Middle frontal gyrus (tissue), 1 donor: ENCODE results near the gene OAS1.

Experiments used
- DNase-seq: peaks from one replicate; pipeline ENCODE4 v3.0.0-alpha.2; 2015; ENCODE audit warnings: low spot score; ENCODE audit errors: extremely low spot score

OAS1 gene

DNA sequence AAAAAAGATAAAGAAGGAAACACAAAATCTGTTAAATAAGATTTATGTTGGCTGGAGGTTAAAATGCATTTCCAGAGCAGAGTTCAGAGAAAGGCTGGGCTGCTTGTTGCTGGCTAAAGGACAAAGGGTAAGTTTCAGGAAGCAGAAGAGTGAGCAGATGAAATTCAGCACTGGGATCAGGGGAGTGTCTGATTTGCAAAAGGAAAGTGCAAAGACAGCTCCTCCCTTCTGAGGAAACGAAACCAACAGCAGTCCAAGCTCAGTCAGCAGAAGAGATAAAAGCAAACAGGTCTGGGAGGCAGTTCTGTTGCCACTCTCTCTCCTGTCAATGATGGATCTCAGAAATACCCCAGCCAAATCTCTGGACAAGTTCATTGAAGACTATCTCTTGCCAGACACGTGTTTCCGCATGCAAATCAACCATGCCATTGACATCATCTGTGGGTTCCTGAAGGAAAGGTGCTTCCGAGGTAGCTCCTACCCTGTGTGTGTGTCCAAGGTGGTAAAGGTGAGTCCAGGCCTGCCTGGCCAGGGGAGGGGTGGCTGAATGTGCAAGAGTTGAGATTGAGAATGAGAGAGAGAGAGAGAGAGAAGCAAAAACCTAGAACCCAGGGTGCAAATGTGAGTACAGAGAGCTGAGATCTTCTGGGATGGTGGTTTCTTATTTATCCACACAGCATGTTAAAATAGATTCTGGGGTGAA lies at the start of gene OAS1:
Gene OAS1, plus strand, starts transcription at position 251 of the 703 bp plus-strand sequence. Its CDS starts 78 bp downstream, at position 329.
- no peak for DNase-seq

DNA sequence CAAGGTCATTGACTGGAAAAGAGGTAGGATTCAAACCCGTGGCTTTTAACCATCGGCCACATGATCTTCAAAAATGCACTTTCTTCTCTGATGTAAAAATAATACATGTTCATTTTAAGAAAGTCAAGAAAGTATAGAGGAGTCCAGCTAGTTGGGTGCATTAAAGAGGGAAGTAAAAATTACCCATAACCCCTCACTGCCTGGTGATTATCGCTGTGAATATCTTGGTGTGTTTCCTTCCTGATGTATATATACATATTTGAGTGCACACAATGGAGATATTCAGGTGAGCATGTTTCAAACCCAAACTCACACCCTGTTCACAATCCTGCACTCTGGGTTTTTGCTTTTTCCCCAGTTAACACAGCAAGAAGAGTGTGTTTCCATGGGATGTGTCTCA lies 47.5 kb upstream of the OAS1 start:
- no peak for DNase-seq

DNA sequence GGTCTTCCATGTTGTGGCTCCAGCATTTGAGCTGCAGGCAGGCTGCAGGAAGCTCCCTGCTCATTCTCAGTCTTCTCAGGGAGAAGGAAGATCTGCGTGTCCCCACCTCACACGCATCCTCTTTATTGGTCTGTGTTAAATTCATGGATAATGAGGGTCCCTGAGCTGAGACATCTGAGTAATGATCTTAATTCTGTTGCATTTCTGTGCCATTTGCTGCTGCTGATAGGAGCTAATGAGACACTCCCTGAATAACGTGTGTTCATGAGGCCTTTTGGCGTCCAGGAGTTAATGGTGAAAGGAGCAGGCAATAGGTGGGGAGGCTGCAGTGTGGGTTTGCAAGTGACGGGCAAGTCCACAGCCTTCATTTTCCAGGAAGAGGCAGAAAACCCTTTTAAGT lies 46.6 kb upstream of the OAS1 start:
- no peak for DNase-seq

DNA sequence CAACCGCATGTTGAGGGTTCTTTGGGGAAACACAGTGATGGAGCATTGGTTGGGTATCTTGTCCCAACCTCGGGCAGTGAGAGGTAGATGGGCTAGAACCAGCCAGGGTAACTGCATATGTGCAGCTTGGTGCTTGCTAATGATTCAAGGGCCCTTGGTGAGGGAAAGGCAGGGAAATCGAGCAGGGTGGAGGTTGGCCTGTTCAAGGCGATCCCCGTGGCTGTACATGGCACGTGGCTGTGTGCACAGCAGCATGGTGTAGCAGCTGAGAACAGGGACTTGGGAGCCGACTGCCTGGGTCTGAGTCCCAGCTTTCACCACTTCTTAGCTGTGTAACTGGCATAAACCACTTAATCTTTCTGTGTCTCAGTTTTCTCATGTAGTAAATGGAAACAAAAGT lies 45.5 kb upstream of the OAS1 start:
- DNase-seq = no peak

DNA sequence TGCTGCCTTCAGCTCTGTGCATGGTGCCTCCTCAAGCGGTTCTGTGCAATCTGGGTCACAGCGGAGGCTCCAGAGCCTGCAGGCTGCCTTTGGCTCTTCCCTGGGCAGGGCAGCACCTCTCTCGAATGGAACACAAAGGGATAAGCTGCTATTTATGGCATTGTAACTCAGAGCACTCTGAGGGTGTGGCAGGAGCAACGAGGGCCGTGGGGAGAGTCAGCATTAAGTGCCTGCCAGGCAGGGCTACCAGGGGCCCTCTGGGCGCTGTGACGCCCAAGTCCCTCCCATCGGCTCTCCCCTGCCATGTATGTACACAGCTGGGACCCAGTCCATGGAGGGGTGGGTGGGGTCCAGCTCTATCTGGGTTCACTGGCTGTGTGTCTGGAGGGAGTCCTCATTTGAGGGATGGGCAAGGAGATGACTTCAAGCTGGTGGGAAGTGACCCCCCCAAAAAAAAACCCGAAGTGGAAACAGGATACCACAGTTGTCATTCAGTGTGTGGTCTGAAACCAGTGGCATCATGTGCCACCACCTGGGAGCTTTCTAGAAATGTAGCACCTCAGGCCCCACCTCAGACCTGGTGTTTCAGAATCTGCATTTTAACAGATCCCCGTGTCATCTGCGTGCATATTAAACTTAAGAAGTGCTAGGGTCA lies 44.0 kb upstream of the OAS1 start:
- DNase-seq = no peak

DNA sequence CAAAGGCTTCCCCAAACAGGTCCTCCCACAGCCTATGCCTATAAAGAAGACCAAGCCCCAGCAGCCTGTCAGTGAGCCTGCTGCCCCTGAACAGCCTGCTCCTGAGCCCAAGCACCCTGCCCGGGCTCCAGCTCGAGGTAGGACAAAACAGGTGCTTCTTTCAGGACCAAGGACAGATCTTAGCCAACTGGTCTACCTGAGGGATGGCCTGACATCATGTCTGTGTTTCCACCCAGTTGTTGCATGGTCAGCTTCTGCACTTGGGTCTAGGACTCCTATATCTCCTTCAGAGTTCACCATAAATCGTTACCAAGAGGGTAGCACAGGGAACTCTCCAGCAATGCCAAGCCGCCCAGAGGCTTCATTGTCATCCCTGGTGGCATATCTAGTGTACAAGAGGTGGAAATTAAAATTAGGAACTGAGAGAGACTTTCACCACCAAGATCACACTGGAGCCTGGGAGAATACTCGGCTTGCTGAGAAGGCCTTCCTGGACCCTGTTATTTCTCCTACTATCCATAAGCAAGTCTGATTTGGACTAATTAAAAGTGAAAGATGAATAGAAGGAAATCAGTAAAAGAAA lies 38.2 kb upstream of the OAS1 start:
- DNase-seq = no peak

DNA sequence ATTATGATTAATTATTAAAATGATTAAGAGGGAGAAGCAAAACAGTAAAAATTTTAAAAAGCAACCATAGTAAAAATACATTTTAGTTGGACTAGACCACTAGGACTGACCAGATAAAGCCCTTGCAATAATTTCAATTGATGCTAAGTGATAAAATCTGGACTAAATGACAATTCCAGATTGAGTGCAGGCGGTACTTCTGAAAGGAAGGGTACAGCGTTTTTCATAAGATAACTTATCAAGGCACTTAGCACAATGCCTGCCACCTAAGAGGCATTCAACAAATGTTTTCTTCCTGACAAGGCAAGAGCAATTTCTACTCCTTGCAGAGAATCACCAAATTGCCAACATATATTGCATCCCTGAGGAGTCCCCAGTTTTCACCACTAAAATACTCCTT lies 37.7 kb upstream of the OAS1 start:
- DNase-seq = no peak

DNA sequence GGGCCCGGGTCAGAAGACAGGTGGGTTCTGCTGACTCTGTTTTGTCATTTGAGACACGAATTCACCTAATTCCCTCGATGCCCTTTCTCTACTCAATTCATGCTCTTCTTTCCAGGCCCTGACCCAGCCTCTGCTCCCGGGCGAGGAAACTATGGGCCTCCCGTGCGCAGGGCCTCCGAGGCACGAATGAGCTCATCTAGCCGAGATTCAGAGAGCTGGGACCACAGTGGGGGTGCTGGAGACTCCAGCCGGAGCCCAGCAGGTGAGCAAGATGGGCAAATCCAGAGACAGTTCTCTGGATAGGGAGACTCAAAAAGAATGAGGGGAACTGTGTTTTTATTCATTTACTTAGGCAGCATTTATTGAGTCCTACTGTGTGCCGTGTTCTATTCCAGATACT lies 37.0 kb upstream of the OAS1 start:
- DNase-seq = no peak

DNA sequence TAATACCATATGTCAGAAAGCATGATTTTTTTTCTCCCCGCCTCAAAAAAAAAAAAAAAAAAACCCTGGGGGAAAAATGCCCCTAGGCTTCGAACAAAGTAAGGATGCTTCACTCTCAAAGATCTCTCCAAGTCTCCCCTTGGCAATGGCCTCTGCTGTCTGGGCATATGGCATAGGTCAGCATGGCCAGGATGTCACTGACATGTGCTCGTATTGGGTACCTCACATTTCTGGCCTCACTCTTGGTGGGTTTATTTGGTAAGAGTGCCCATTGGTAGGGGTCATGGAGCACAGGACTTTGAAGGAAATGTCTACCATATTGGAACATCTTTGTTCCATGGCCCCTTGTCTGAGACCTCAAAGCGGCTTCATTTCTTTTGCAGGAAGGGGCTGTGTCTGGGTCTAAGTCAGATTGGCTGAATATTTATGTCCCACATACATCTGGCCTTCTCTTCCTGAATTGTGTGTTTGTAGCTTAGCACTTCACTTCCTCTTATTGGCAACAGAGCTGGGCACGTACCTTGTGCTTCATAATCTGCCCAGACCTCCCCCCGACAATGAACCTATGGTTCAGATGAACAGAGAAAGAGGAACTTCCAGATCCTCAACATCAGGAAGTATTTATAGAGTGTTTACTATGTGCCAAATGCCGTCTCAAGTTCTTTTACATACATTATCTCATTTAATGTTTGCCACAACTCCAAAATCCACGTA lies 36.3 kb upstream of the OAS1 start:
- DNase-seq = no peak

DNA sequence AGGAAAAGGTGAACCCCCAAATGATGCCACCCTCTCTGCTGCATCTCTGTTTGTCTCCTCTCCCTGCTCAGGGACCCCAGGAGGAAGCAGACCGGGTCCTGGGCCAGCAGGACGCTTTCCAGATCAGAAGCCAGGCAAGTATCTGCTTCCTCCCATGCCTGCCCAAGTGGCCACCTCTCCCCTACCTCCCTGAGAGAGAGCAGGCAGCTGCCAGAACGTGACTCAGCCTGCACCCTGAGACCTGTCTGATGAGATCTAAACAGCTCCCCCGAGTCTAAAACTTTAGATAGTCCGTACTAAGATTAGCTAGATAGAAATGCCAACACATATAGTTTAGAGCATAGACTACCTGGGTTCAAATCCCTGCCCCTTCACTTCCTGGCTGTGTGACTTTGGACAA lies 31.2 kb upstream of the OAS1 start:
- DNase-seq = no peak

DNA sequence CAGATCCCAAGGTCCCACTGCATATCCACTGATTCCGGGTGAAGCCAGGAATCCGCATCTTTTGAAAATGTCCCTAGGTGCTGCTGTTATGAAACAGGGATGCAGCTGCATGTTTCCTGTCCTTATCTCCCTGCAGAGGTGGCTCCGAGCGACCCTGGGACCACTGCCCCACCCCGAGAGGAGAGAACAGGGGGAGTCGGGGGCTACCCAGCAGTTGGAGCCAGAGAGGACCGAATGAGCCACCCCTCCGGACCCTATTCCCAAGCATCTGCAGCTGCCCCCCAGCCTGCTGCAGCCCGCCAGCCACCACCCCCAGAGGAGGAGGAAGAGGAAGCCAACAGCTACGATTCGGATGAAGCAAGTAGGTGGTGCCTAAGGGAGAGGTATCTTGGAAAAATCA lies 30.3 kb upstream of the OAS1 start:
- no peak for DNase-seq

DNA sequence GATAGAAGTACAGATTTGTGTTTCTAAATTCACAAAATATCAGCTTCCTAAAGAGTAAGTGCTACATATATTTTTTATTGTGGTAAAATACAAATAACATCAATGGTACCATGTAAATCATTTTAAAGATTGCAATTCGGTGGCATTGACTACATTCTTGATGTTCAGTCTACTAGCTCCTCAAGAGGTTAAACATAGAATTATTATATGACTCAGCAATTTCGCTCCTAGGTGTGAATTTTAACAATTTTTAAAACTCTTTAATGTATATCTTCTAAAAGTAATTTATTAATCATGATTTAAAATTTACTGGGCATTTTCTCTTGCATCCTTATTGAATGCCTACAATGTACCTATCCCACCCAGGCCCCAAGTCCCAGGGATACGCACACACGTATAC lies 29.8 kb upstream of the OAS1 start:
- no peak for DNase-seq

DNA sequence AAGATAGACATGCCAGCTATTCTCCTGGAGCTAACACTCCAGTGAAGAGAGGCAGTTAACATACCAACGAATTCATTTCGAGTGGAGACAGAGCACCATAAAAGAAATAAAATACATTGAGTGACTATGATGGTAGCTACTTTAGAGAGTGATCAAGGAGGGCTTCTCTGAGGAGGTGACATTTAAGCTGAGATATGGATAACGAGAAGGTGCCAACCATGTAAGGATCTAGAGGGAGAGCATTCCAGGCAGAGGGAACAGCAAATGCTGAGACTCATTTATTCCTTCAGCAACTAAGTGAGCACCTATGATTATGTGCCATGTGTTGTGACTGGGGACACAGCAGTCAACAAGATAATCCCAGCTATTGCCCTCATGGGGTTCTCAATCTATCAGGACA lies 28.3 kb upstream of the OAS1 start:
- no peak for DNase-seq

DNA sequence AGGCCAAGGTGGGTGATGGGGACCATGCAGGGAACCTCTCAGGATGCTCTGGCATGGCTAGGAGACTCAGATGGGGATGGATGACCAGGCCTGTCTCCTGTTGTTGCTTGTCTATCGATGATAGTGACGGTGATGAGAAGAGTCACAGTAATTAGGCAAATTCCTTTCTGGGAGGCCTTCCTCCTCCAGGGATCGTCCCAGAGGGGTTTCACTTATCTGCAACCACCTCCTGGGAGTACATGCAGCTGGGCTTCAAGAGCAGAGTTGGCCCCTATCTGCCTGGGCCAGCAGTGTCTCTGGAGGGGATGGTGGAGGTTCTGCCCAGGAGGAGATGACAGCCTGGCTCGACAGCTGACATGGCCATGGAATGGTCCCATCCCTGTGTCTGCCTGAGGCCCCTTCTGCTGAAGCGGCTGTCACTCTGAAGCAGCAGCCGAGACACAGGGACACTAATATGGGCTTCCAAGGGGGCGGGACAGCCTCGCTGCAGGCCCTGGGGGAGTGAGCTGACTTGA lies 27.5 kb upstream of the OAS1 start:
- DNase-seq = no peak

DNA sequence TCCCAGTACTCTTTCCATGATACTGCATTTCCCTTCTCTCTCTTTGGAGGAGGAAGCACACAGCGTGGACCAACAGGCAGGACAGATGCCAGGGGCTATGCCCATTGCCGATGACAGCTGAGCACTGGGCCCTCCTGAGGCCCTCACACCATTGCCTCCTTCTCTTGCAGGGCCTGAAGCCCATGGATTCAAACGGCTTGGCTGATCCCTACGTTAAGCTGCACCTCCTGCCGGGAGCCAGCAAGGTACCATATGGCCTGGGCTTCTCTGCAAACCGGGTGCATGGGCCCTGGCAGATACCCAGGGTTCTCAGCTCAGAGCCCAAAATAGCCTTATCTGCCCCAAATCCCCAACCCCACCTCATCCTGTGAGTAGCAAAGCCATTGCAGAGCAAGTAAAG lies 25.2 kb upstream of the OAS1 start:
- no peak for DNase-seq

DNA sequence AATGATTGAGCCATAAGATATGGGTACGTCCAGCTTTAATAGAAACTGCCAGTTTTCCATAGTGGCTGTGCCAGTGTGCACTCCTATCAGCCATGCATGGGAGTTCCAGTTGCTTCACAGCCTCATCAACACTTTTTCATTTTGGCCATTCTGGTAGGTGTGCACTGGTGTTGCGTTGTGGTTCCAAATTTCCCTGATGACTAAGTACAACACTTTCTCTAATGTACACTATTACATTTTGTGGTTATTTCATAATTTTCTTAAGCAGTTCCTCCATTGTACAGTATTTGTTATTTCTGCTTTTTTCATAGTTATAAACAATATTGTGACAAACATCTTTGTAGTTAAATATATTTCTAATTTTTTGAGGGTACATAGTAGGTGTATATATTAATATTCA lies 21.5 kb upstream of the OAS1 start:
- no peak for DNase-seq

DNA sequence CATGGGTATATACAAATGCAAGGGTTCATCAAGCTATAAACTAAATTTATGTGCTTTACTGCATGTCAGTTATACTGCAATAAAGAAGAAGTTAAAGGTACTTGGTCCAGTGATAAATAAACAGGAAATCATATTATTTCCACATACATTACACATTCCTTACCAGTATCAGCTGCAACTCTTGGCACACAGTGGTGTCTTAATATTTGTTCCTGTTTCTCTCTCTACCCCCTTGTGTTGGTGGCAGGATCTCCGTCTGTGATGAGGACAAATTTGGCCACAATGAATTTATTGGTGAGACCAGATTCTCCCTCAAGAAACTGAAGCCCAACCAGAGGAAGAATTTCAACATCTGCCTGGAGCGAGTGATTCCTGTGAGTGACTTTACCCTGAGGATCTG lies 19.2 kb upstream of the OAS1 start:
- DNase-seq = no peak

DNA sequence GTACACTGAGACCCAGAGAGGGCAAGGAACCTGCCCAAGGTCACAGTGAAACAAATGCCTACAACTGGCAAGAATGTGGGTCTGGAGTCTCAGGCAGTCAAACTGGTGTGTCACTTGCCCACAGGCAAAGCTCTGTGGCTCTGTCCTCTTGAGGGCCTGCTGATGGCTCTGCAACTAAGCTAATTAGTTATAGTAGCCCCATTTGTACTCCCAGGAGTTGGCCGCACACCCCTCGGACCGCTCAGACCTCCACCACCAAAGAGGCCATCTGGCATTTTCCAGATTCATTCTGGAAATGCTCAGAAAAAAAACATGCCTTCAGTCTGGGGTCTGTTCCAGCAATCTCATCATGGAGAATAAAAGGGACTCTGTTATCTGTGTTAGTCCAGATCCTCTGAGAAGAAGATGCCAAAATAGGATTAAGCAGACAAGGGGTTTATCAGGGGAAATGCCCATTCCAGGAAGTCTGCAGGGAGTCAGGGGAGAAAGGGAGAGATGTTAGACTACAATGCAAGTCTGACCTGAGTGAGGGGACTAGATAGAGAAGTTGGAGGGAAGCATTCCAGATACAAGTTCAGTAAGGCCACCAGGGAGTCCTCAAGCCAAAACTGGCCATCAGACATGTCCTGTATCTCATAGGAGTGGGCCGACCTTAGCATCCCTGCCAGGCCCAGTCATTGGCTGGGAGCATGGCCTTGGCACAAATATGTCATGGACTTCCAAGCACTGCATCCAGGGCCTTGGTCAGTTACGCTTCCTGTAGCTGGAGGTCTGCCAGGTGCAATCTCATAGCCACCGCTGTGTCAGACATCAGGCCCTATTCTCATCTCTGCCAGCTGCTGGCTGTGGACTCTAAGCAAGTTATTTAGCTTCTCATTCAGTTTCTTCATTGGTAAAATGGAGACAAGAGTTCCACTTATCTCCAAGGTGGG lies 15.4 kb upstream of the OAS1 start:
- no peak for DNase-seq

DNA sequence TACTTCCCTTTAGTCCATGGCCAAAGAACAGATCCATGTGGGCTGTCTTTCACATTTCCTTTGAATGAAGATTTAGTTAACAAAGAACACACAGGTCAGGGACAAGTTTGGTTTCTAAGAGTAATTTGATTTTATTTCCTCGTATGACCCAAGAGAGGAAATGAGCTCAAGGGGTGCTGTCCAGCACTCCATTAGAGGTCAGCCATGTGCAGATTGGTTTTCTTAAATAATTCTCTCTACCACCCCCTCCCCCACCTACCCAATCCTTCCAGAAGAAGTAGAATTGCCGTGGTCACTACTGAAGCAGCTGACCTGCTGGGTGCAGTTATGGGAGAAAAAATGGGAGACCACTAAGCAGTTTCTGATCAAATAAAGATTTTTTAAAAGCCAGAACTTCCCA lies 13.9 kb upstream of the OAS1 start:
- DNase-seq = no peak

DNA sequence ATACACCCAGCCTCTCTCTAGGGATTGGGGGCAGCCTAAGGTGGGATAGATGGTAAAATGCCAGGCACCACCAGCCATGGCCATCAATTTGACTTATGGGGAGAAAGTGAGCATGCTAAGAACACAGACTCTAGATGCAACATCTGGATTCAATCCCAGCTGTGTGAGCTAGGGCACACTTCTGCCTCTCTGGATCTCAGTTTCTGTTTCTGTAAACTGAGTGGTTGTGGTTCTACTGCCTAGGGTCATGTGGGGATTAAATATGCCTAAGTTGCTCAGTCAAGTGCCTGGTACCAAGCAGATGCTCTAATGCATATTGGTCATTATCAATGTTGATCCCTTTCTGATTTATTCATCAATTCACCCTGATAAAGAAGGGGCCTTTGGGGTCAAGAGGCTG lies 12.6 kb upstream of the OAS1 start:
- DNase-seq = no peak

DNA sequence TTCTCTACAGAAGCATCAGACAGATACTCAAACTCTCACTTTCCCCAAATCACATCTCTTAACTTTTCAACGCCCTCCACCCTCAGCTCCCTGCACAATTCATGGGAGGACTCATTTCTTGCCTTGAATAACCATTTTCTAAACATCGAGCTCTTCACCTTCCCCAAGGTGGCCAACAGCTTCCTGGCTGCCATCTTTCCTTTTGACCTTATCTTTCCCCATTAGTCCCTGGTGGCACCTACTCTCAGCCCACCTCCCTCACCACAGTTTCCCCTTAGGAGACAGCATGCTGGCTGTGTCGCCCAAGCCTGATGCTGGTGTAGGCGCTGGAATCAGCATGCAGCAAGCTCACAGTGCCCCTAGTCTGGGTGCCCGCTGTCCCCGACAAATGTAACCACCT lies 8.4 kb upstream of the OAS1 start:
- no peak for DNase-seq
